GM23248 (cell line): Measurements from ENCODE around the gene GSTM5. TPM values are rescaled to one million over a fixed set of nuclear protein-coding genes. Genes with fewer than 3 reads are reported as not detected.

Source experiments
- DNase-seq: peaks from one replicate; pipeline ENCODE4 v3.0.0-alpha.2; 2015
- H2AFZ ChIP-seq: fragments of 200-600 bp; sonication (generic); 2 replicates; pipeline ENCODE4 v1.6.1; 2016; ENCODE audit warnings: antibody characterized with exemption
- H3F3A ChIP-seq: fragments of 200-600 bp; sonication (generic); 2 replicates; pipeline ENCODE4 v1.6.1; 2016; ENCODE audit warnings: mild to moderate bottlenecking, antibody characterized with exemption, mixed run types; ENCODE audit not compliant: insufficient read depth
- H3K27ac ChIP-seq: fragments of 200-600 bp; sonication (generic); 2 replicates; pipeline ENCODE4 v1.5.1; 2016; ENCODE audit warnings: mild to moderate bottlenecking
- H3K27me3 ChIP-seq: fragments of 200-600 bp; sonication (generic); replicated peaks from 2 replicates; pipeline ENCODE4 v1.6.1; 2016; ENCODE audit warnings: mild to moderate bottlenecking; ENCODE audit not compliant: insufficient read depth
- H3K36me3 ChIP-seq: fragments of 200-600 bp; sonication (generic); 2 replicates; pipeline ENCODE4 v1.6.1; 2016; ENCODE audit warnings: low read depth, mild to moderate bottlenecking
- H3K4me1 ChIP-seq: fragments of 200-600 bp; sonication (generic); 2 replicates; pipeline ENCODE4 v1.6.1; 2016; ENCODE audit warnings: mild to moderate bottlenecking; ENCODE audit not compliant: insufficient read depth
- H3K4me2 ChIP-seq: fragments of 200-600 bp; sonication (generic); one replicate; pipeline ENCODE4 v1.6.1; 2016; ENCODE audit warnings: mild to moderate bottlenecking; ENCODE audit not compliant: unreplicated experiment
- H3K4me3 ChIP-seq: fragments of 200-600 bp; sonication (generic); 2 replicates; pipeline ENCODE4 v1.5.1; 2016; ENCODE audit warnings: mild to moderate bottlenecking
- H3K79me2 ChIP-seq: fragments of 200-600 bp; sonication (generic); 2 replicates; pipeline ENCODE4 v1.6.1; 2016; ENCODE audit warnings: mild to moderate bottlenecking; ENCODE audit not compliant: insufficient read depth
- H3K9ac ChIP-seq: fragments of 200-600 bp; sonication (generic); 2 replicates; pipeline ENCODE4 v1.6.1; 2016; ENCODE audit warnings: mild to moderate bottlenecking
- H3K9me2 ChIP-seq: fragments of 200-600 bp; sonication (generic); 2 replicates; pipeline ENCODE4 v1.6.1; 2016; ENCODE audit warnings: mixed run types, mild to moderate bottlenecking, moderate library complexity; ENCODE audit not compliant: insufficient read depth
- H3K9me3 ChIP-seq: fragments of 200-600 bp; sonication (generic); one replicate; pipeline ENCODE4 v1.6.1; 2017; ENCODE audit warnings: low read depth
- H4K20me1 ChIP-seq: fragments of 200-600 bp; sonication (generic); 2 replicates; pipeline ENCODE4 v1.6.0; 2016; ENCODE audit not compliant: insufficient read depth
- EZH2 ChIP-seq: fragments of 200-600 bp; sonication (generic); IDR thresholded peaks from 2 replicates; pipeline ENCODE4 v1.6.1; 2018; ENCODE audit warnings: antibody characterized with exemption, mild to moderate bottlenecking; ENCODE audit not compliant: insufficient read depth, poor library complexity, severe bottlenecking
- EZH2phosphoT487 ChIP-seq: fragments of 200-600 bp; sonication (generic); IDR thresholded peaks from 2 replicates; pipeline ENCODE4 v1.6.1; 2018; ENCODE audit warnings: antibody characterized with exemption, moderate library complexity, mild to moderate bottlenecking, low read depth; ENCODE audit not compliant: insufficient read depth
- WGBS, 2 experiments: methylation state at CpG; one replicate each; pipeline ENCODE4 v1.1.6; 2015 to 2017; ENCODE audit warnings: low lambda C conversion rate in 2 of 2, low coverage in 1 of 2; ENCODE audit errors: missing lambda C conversion rate in 2 of 2; 5-methylcytosine and 5-hydroxymethylcytosine counted together
- in situ Hi-C: fragments of 300-500 bp; cut with MboI; formaldehyde crosslinking; loops from 2 replicates; pipeline ENCODE4 v1.15.0; 2020
- polyA plus RNA-seq: library from polyadenylated mRNA; unstranded; fragments of >200 nt; fragmentation: Nextera tagmentation; extraction: Ambion mirVana; gene quantifications from 2 replicates; pipeline ENCODE4 v1.2.1, GENCODE V29; 2016
- total RNA-seq: library from RNA; depleted of rRNA; stranded (reverse); fragments of >200 nt; shearing (Covaris generic); gene quantifications from 2 replicates; pipeline ENCODE4 v1.2.3, GENCODE V29; 2014

Gene GSTM5
- total and polyA plus RNA-seq, 2 experiments from 2014 or later = 2.4 to 2.5 TPM

DNA sequence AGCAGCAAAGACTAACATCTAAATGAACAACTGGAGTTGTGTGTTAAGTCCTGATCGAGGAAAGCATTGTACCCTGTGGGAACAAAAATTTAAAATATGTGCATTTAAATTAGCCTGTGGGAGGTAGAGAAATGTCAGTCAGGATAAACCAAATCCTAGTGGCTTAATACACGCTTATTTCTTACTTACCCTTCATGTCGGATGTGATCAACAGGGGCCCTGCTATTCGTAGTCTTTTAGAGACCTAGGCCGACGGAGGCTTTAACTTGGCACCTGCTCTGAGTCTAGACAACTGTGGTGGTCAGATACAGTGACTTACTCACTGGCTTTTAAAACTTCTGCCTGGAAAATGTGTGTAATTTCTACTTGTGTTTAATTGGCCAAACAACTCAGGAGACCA is 18.6 kb downstream of the GSTM5 start:
- H4K20me1 ChIP-seq = no peaks in the 10 kb centered on the region
- no peaks in the 10 kb centered on the region for H3K9me3 ChIP-seq
- no peak overlapping the region for H3K4me2 ChIP-seq
- H3K79me2 ChIP-seq = no peaks in the 10 kb centered on the region
- H2AFZ ChIP-seq = no peak overlapping the region
- in situ Hi-C loops = no loop called here
- no peak for TF ChIP-seq EZH2phosphoT487
- no peak for TF ChIP-seq EZH2
- DNase-seq = no peak
- H3F3A ChIP-seq = no peaks in the 10 kb centered on the region
- H3K9me2 ChIP-seq = no peaks in the 10 kb centered on the region
- H3K4me3 ChIP-seq = no peak overlapping the region
- H3K27ac ChIP-seq = no peak overlapping the region
- H3K9ac ChIP-seq = no peak overlapping the region
- H3K27me3 ChIP-seq = no peaks in the 10 kb centered on the region
- H3K36me3 ChIP-seq = no peaks in the 10 kb centered on the region
- no peaks in the 10 kb centered on the region for H3K4me1 ChIP-seq
- WGBS, 2 experiments = 74 to 81% methylated on average over 6 of the region's 6 CpGs

DNA sequence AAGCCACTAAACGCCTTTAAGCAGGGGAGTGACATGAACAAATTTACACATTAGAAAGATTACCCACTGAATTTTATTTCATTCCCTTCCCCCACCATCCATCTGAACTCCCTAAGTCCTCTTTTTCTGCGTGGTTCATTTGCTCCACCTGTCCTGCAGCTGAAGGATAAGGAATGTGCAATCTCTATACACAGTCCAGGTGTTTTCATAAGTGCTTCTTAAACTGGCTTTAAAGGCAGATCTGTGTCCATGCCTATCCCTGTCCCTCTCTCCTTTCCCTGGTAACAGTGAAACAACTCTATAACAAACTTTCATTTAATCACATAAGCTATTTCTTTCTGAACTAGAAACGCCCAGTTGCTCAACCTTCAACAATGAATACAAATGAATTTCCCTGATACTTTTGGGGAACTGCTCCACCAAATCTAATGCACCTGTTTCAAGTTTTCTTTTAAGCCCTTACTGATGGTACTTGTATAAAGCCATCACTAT is 20.4 kb downstream of the GSTM5 start:
- H3F3A ChIP-seq = no peaks in the 10 kb centered on the region
- no peak overlapping the region for H3K9ac ChIP-seq
- H3K9me3 ChIP-seq = no peaks in the 10 kb centered on the region
- 46 to 55% methylated on average over 3 of the region's 3 CpGs for WGBS, 2 experiments
- no peak overlapping the region for H3K27ac ChIP-seq
- in situ Hi-C loops = no loop called here
- TF ChIP-seq EZH2 (no peak), EZH2phosphoT487 (no peak)
- H3K36me3 ChIP-seq = no peaks in the 10 kb centered on the region
- no peaks in the 10 kb centered on the region for H3K4me1 ChIP-seq
- no peaks in the 10 kb centered on the region for H4K20me1 ChIP-seq
- no peak for DNase-seq
- H3K4me2 ChIP-seq = no peak overlapping the region
- H3K27me3 ChIP-seq = no peaks in the 10 kb centered on the region
- no peak overlapping the region for H2AFZ ChIP-seq
- no peak overlapping the region for H3K4me3 ChIP-seq
- H3K9me2 ChIP-seq = no peaks in the 10 kb centered on the region
- H3K79me2 ChIP-seq = no peaks in the 10 kb centered on the region

DNA sequence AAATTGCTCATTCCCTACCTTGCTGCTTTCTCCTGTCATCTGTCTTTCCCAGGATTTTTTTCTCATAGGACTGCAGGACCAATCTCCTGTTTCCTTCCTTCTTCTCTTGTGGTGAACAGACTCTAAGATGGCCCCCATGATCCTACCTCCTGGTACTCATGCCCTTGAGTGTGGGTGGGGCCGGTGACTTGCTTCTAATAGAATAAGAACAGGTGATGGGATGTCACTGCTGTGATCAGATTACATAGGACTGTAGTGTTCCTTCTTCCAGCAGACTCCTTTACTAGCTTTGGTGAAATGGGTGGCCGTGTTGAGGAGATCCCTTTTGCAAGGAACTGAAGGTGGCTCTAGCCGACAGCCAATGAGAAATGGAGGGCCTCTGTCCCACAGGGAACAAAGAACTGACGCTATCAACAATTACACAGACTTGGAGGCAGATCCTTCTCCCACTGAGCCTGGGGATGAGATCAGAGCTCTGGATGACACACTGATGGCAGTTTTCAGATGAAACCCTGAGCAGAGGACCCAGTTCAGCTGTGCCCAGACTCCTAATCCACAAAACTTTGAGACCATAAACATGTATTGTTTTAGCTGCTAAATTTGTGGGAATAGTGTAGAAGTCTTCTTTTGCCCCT is 21.3 kb downstream of the GSTM5 start:
- Histone ChIP-seq H3K4me1 (no peaks in the 10 kb centered on the region), H3K9ac (no peak overlapping the region), H3K36me3 (no peaks in the 10 kb centered on the region), H3K79me2 (no peaks in the 10 kb centered on the region), H2AFZ (no peak overlapping the region), H3K27me3 (no peaks in the 10 kb centered on the region), H3K9me2 (no peaks in the 10 kb centered on the region), H3K4me3 (no peak overlapping the region), H3F3A (no peaks in the 10 kb centered on the region), H3K27ac (no peak overlapping the region), H3K4me2 (no peak overlapping the region), H4K20me1 (no peaks in the 10 kb centered on the region), H3K9me3 (no peaks in the 10 kb centered on the region)
- no peak for DNase-seq
- WGBS, 2 experiments = 88 to 91% methylated on average over 4 of the region's 4 CpGs
- in situ Hi-C loops = no loop called here
- TF ChIP-seq EZH2 (no peak), EZH2phosphoT487 (no peak)

DNA sequence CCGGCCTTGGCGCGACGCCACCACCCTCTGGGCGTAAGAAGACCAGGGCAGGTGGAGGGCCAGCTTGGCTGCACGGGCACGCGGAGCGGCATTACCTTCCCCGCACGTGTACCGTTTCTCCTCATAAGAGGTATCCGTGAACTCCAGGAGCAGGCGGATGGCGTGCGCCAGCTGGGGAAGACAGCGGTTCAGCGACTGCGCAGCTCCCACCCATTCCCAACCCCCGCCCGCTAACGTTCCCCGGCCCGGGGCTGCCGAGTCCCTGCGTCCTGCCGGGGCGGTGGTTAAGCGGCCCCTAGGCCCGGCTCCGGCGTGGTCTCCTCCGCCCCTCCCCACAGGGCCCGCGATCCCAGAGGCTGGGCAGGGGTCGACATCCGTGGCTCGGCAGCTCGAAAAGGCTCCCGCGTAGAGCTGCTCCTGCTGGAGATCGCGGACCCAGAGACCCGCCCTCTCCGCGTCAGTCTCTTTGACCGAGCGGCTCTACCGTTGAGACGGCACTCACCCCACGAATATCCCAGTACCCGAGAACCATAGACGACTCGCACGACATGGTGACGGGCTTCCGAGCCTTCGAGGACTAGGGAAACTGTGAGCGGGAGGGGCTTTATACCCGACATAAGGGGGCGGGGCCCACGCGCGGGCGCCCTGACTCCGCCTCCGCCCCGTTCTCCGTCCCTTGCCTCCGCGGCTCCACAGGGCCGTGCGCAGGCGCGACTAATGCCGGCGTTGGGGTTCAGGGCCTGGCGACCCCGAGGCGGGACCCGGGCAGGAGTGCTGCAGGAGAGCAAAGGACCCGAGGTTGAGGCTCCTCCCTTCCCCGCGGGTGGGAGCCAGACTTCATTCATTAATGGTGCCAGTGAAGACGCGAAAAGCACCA is 27.9 kb downstream of the GSTM5 start:
- H3K9me3 ChIP-seq = no peaks in the 10 kb centered on the region
- no peaks in the 10 kb centered on the region for H3K9me2 ChIP-seq
- peak overlapping the region; percentile 88 for H2AFZ ChIP-seq
- H3K4me1 ChIP-seq = no peaks in the 10 kb centered on the region
- in situ Hi-C loops = no loop called here
- peak overlapping the region; percentile 87 for H3K4me2 ChIP-seq
- no peak for TF ChIP-seq EZH2
- no peak for TF ChIP-seq EZH2phosphoT487
- H3K4me3 ChIP-seq = peak overlapping the region; percentile 79
- no peaks in the 10 kb centered on the region for H3F3A ChIP-seq
- 2% methylated on average over 79 to 84 of the region's 86 CpGs for WGBS, 2 experiments
- peak; percentile 84 for DNase-seq
- H3K27ac ChIP-seq = no peak overlapping the region
- H3K9ac ChIP-seq = peak overlapping the region; percentile 73
- H3K36me3 ChIP-seq = no peaks in the 10 kb centered on the region
- no peaks in the 10 kb centered on the region for H4K20me1 ChIP-seq
- H3K79me2 ChIP-seq = no peaks in the 10 kb centered on the region
- H3K27me3 ChIP-seq = no peaks in the 10 kb centered on the region
